ENCODE results near the gene CAMTA1. TPM values are rescaled to one million over a fixed set of nuclear protein-coding genes. Genes with fewer than 3 reads are reported as not detected.

The CAMTA1 gene
- total RNA-seq, 4 donors from 2014 or later = 45.3 to 68.9 (median 62.0) TPM

DNA sequence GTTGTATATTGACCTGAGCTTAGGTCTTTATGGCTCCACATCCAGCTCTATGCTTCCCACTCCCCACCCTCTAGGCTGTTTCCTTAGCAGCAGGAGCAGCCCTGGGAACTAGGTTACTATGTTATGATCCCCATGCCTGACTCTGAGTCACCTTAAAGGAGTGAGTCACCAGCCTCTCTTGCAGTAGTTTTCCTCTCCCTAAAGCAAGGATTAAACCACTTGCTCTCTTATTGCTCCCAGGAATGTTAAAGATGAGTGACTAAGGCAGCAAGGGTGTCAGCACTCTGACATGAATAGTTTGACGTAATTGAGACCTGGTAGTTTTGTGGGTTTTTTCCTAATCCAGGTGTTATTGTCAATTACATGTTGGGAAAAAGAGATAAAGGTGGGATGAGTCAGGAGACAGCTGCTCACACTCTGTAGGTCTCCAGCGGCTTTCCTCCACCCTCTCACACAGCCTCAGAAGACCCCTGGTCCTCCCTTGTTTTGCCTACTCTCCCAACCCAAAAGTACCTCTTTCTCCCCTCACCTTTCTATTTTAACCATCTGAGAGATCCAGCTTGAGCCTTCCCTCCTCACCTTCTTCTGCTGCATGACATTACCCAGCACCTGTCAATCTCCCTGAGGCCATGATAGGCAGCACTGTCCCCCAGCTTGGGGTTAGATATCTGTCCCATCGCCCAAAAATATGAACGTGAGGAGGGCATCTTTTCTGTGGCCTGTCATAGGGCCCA, 616.7 kb downstream of the CAMTA1 start:
- DNase-seq (ENCODE audit: low spot score) (no peak), ATAC-seq (ENCODE audit: low FRiP score) (peak; percentile 95)
- TF ChIP-seq, protein P1, sequence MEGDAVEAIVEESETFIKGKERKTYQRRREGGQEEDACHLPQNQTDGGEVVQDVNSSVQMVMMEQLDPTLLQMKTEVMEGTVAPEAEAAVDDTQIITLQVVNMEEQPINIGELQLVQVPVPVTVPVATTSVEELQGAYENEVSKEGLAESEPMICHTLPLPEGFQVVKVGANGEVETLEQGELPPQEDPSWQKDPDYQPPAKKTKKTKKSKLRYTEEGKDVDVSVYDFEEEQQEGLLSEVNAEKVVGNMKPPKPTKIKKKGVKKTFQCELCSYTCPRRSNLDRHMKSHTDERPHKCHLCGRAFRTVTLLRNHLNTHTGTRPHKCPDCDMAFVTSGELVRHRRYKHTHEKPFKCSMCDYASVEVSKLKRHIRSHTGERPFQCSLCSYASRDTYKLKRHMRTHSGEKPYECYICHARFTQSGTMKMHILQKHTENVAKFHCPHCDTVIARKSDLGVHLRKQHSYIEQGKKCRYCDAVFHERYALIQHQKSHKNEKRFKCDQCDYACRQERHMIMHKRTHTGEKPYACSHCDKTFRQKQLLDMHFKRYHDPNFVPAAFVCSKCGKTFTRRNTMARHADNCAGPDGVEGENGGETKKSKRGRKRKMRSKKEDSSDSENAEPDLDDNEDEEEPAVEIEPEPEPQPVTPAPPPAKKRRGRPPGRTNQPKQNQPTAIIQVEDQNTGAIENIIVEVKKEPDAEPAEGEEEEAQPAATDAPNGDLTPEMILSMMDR (IDR thresholded peaks at IDR 0.05) = no peak

DNA sequence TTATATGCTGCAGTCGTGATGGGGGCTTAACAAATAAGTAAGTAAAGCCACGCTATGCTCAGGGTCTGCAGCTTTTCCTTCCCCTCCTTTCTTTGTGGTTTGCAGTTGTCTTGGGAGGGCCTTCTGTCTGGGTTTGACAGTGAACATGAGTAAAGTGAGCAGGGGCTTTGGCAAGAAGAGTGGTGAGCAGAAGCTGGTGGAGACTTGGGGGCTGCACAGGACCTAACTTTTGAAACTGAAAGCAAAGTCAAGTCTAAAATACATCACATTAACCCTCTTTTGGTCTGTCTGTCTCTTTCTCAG, 617.2 kb downstream of the CAMTA1 start:
- DNase-seq (ENCODE audit: low spot score) (no peak), ATAC-seq (ENCODE audit: low FRiP score) (no peak)
- TF ChIP-seq, protein P1 (IDR thresholded peaks at IDR 0.05) = no peak

DNA sequence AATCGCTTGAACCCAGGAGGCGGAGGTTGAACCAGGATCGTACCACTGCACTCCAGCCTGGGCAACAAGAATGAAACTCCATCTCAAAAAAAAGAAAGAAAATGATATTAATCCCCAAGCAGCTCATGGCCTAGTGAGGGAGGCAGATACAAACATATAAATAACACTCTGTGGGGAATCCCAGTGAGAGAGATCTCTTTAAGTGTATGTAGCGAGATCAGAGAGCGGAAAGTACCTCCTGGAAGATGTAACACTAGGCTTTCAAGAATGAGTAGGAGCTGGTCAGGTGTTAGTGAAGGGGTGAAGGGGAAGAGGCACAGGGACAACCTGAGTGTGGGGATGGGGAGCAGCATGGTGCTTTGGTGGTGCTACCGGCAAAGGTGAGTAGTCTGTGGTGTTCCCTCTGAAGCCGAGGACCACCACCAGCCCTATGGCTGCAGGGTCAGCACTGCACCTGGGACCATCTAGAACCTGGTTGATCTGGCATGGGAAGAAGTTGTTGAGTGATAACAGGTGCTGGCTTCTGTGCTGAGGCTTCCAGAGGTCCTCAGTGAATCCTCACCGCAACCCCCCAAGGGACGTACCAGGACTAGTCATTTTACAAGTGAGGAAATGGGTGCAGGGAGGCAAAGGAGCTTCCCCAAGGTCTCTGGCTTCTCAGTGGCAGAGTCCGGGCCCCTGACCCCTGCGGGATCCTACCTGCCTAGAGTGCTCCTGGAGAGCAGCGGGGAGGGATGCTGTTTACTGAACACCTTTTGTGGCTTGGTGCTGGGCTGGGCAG, 618.2 kb downstream of the CAMTA1 start:
- TF ChIP-seq, protein P1 (IDR thresholded peaks at IDR 0.05) = no peak
- no peak for DNase-seq (ENCODE audit: low spot score)
- no peak for ATAC-seq (ENCODE audit: low FRiP score)

DNA sequence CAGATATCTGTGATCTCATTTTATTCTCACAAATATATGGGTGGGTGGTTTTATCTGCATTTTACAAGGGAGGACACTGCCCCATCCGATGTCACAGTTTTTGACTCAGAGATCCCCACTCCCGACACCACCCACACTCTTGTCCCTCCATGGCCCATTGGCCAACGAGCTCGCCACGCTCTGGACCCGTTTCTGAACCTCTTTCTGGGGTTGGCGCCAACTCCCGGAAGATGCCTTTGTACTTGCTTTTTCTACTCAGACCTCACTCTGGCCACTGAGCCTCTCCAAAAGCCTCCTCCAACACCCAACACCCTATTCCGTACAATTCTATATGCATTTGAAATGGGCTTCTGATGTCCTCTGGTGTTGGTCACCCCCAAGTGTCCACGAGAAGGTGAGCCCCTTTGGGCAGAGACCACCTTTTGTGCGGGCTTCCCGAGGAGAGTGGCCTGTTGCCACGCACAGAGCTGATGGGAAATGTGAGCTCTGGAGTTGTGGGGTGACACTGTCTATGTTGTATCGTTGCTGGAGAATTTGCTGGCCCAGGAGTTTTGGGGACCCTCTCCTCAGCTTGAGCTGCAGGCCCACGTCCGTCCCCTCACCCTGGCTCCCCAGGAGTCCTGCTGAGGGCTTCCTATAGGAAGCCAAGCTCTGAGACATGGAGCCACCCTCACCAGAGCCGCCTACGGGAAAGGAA, 618.9 kb downstream of the CAMTA1 start:
- ATAC-seq (ENCODE audit: low FRiP score) = no peak

DNA sequence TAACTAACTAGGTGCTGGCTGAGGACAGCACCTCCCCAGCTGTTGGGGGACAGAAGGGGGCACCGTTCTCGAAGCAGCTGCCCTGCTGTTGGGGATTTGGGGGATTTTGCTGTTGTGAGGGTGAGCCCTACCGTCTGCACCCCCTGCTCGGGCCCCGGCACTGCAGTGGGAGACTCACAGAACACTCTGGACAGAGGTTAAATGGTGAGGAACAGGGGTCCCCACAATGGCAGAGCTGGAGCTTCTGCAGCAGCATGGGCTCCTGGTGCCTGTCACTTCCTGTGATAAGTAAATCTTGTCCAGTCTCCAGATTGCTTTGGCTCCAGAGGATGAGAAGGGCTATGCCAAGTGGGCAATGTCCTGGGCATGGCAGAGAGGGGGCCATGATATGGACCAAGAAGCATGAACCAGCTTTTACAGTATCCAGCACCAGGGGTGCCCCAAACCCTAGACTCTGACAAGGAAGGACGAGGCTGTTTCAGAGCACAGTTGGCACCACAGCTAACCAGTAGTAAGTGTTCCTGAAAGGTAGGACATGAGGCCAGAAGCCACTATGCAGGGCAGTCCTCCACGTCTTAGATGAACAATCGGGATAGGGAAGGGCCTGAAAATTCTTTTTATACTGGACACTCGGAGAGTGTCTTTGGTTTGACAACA, 620.7 kb downstream of the CAMTA1 start:
- DNase-seq (ENCODE audit: low spot score) (no peak), ATAC-seq (ENCODE audit: low FRiP score) (no peak)
- TF ChIP-seq, protein P1 (IDR thresholded peaks at IDR 0.05) = no peak

More for the DNA sequence above, 618.9 kb downstream of the CAMTA1 start:
- DNase-seq (ENCODE audit: low spot score) = no peak
- TF ChIP-seq, protein P1 (IDR thresholded peaks at IDR 0.05) = no peak

DNA sequence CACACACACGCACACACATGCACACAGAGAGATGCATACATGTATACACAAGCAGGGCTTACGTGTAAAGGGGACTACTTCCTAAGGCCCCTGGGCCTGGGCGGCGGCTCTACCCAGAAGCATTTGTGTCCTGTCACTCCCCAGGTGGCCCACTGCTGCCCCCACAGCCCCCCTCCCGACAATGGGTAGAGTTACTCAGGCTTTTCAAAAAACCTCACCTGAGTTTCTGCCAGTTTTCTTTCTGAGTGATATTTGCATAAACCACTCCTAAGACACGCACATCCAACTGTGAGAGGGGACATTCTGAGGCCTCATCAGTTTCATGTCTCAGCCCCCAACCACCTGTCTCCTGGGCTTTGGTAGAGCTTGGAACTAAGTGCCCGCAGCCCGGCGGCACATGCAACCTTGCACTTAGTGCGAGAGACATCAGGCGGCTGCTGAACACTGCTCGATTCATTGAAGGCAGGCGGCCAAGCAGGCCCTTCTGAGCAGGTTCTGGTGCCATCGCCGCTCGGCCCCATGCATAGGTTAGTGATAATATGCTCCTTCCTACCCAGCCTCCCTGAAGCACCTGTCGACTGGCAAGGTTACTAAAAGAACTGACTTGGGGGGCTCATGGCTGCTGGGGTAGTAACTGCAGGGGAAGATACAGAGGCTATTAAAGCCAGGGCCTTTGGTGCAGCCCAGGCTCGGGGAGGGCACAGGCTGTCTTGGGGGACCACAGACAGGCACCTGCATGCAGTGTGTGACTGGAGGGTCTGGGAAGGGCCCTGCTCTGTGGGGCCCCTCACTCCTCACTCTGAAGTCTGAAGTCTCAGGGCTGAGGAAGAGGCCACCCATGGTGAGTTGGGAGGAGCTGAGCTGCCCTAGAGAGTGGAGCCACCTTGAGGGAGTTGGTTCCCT, 621.6 kb downstream of the CAMTA1 start:
- ATAC-seq (ENCODE audit: low FRiP score) (no peak), DNase-seq (ENCODE audit: low spot score) (no peak)

More for the DNA sequence above, 621.6 kb downstream of the CAMTA1 start:
- TF ChIP-seq, protein P1 (IDR thresholded peaks at IDR 0.05) = no peak

Data from omental fat pad (tissue), 4 donors.